HuH-7 (cell line): ENCODE results near the gene SPTA1.

Experiments used
- DNase-seq: peaks from one replicate; pipeline ENCODE4 v3.0.0; 2011; ENCODE audit warnings: low spot score

SPTA1 gene

GRCh38 chr1:158685085-158685484 is 1.4 kb downstream of the SPTA1 start:
- DNase-seq = no peak

GRCh38 chr1:158681606-158682005 is 4.9 kb downstream of the SPTA1 start:
- no peak for DNase-seq

- DNase-seq = no peak
Measured at GRCh38 chr1:158679289-158679688, 7.2 kb downstream of the SPTA1 start.

GRCh38 chr1:158675563-158676323 is 10.8 kb downstream of the SPTA1 start:
- DNase-seq = no peak

GRCh38 chr1:158674302-158674701 is 12.2 kb downstream of the SPTA1 start:
- DNase-seq = no peak

GRCh38 chr1:158666037-158666436 is 20.5 kb downstream of the SPTA1 start:
- no peak for DNase-seq

- DNase-seq = no peak
Measured at GRCh38 chr1:158654571-158654970, 31.9 kb downstream of the SPTA1 start.

GRCh38 chr1:158654086-158654485 is 32.4 kb downstream of the SPTA1 start:
- DNase-seq = no peak

- DNase-seq = no peak
Measured at GRCh38 chr1:158652721-158653334, 33.7 kb downstream of the SPTA1 start.

GRCh38 chr1:158649052-158649451 is 37.5 kb downstream of the SPTA1 start:
- no peak for DNase-seq

- DNase-seq = no peak
Measured at GRCh38 chr1:158646465-158646864, 40.0 kb downstream of the SPTA1 start.

GRCh38 chr1:158644449-158644848 is 42.1 kb downstream of the SPTA1 start:
- no peak for DNase-seq

- no peak for DNase-seq
Measured at GRCh38 chr1:158638904-158639303, 47.6 kb downstream of the SPTA1 start.

- DNase-seq = no peak
Measured at GRCh38 chr1:158638146-158638545, 48.4 kb downstream of the SPTA1 start.

GRCh38 chr1:158613764-158614163 is 72.8 kb downstream of the SPTA1 start:
- DNase-seq = no peak

- DNase-seq = no peak
Measured at GRCh38 chr1:158611916-158612315, 74.6 kb downstream of the SPTA1 start.

- no peak for DNase-seq
Measured at GRCh38 chr1:158607296-158607695, 79.2 kb downstream of the SPTA1 start.

GRCh38 chr1:158604968-158605367 is 81.5 kb downstream of the SPTA1 start, which contains the start of gene OR10Z1:
Gene OR10Z1, plus strand, starts transcription at chr1:158605268. Its CDS starts 1,171 bp downstream, at chr1:158606439.
- DNase-seq = no peak

GRCh38 chr1:158600735-158601134 is 85.8 kb downstream of the SPTA1 start:
- DNase-seq = no peak

- DNase-seq = no peak
Measured at GRCh38 chr1:158586942-158587341, 99.6 kb downstream of the SPTA1 start.

- DNase-seq = no peak
Measured at GRCh38 chr1:158583962-158584361, 102.6 kb downstream of the SPTA1 start.

- no peak for DNase-seq
Measured at GRCh38 chr1:158579733-158580132, 106.8 kb downstream of the SPTA1 start, which contains the start of gene OR10X1. Gene OR10X1, minus strand, starts transcription at chr1:158579899. Its CDS starts 0 bp downstream, at chr1:158579899.

GRCh38 chr1:158577561-158577960 is 109.0 kb downstream of the SPTA1 start:
- no peak for DNase-seq

- DNase-seq = no peak
Measured at GRCh38 chr1:158572226-158572625, 114.3 kb downstream of the SPTA1 start.
